ENCODE data around the gene SGO2. TPM values are rescaled to one million over a fixed set of nuclear protein-coding genes. Genes with fewer than 3 reads are reported as not detected.
A peak's percentile ranks its signal among the peaks of the same experiment; 100 is the strongest.

SGO2 gene
- total and polyA plus RNA-seq, 2 of the 13 experiments (the other 11 are each of a cell fraction or from before 2014, with no cell fraction given), result 5.1 to 16.2 TPM

GRCh38 chr2:200525882-200526651, at the start of gene SGO2 (continued):
- TF ChIP-seq NR1H2 (CRISPR knock-in tag; IDR thresholded peaks at IDR 0.05; ENCODE audit: borderline replicate concordance, low read depth) (no peak), THAP9 (CRISPR knock-in tag; IDR thresholded peaks at IDR 0.05; ENCODE audit: borderline replicate concordance) (peak; percentile 92; the same call in 1 of the 2 replicates), MAFG (CRISPR knock-in tag; IDR thresholded peaks at IDR 0.05) (no peak), ZNF670 (CRISPR knock-in tag; IDR thresholded peaks at IDR 0.05; ENCODE audit: borderline replicate concordance) (no peak), MEIS2 (CRISPR knock-in tag; IDR thresholded peaks at IDR 0.05) (peak; percentile 83), ZNF644 (CRISPR knock-in tag; IDR thresholded peaks at IDR 0.05; ENCODE audit: low read depth) (0 out of 2 replicates have a peak, but pooled peaks have one; percentile 66), BRF2 (CRISPR knock-in tag; IDR thresholded peaks at IDR 0.05) (peak; percentile 89; the same call in 1 of the 2 replicates), ZFP37 (CRISPR knock-in tag; IDR thresholded peaks at IDR 0.05; ENCODE audit: borderline replicate concordance) (peak; percentile 87; the same call in 1 of the 2 replicates), SNAPC4 (CRISPR knock-in tag; IDR thresholded peaks at IDR 0.05) (no peak), HNRNPUL1 (IDR thresholded peaks at IDR 0.05; ENCODE audit: low read depth, low read length) (no peak), ZNF558 (CRISPR knock-in tag; IDR thresholded peaks at IDR 0.05; ENCODE audit: borderline replicate concordance) (no peak; the same call in 1 of the 2 replicates), ZNF34 (CRISPR knock-in tag; IDR thresholded peaks at IDR 0.05; ENCODE audit: borderline replicate concordance) (peak; percentile 87; the same call in 1 of the 2 replicates), REST (IDR thresholded peaks at IDR 0.05; ENCODE audit: borderline replicate concordance in 1 of 2, low read depth in 1 of 2, low read length in 2 of 2) (peak in 1 of 2 experiments; percentile 30; a peak in 1 of 4 replicates), IRF2 (CRISPR knock-in tag; IDR thresholded peaks at IDR 0.05) (peak; percentile 89), ETV6 (CRISPR knock-in tag; conservative IDR thresholded peaks at IDR 0.05) (peak; percentile 22; the same call in 1 of the 2 replicates)

All from HepG2 (cell line).